ENCODE data around the gene OR51B5.

DNA sequence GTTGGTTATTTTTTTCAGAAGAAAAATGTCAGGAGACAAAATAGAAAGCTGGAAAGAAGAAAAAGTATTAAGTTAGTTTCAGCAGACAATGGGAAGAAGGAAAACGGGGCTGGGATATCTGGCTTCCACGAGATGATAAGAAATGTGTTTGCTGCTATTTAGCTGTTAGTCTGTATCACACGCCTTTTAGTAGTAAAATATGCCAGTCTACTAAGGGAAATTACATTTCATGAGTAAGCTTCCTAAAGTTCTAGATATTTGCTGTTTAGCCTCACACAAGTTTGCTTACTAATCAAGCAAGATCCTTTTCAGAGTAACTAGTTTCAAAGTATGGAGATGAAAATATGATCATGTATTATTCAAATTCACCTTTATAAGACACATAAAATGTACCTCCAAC lies 43.1 kb downstream of the OR51B5 start:
- TF ChIP-seq POLR2A (IDR thresholded peaks at IDR 0.05) (no peak), POLR2AphosphoS5 (IDR thresholded peaks at IDR 0.05; ENCODE audit: insufficient read depth in 1 of 2, low read depth in 1 of 2) (no peak)
- TF ChIP-seq, protein P1, sequence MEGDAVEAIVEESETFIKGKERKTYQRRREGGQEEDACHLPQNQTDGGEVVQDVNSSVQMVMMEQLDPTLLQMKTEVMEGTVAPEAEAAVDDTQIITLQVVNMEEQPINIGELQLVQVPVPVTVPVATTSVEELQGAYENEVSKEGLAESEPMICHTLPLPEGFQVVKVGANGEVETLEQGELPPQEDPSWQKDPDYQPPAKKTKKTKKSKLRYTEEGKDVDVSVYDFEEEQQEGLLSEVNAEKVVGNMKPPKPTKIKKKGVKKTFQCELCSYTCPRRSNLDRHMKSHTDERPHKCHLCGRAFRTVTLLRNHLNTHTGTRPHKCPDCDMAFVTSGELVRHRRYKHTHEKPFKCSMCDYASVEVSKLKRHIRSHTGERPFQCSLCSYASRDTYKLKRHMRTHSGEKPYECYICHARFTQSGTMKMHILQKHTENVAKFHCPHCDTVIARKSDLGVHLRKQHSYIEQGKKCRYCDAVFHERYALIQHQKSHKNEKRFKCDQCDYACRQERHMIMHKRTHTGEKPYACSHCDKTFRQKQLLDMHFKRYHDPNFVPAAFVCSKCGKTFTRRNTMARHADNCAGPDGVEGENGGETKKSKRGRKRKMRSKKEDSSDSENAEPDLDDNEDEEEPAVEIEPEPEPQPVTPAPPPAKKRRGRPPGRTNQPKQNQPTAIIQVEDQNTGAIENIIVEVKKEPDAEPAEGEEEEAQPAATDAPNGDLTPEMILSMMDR (IDR thresholded peaks at IDR 0.05), result no peak
